Caco-2 (cell line): Measurements from ENCODE around the gene BRINP3. TPM values are rescaled to one million over a fixed set of nuclear protein-coding genes. Genes with fewer than 3 reads are reported as not detected.

Experiments
- BruUV-seq: library from RNA; stranded (reverse); fragments of 400-500 nt; replicated peaks from 2 replicates; lab custom pipeline; 2021; lab: Mats Ljungman, UMichigan
- CTCF ChIA-PET: fragments of 300-600 bp; sonication (Branson Sonifier 250); formaldehyde crosslinking; loops from one replicate; lab custom pipeline; 2022; ENCODE audit warnings: antibody characterized with exemption; lab: Charles Lee
- POLR2A ChIA-PET: fragments of 300-600 bp; sonication (Branson Sonifier 250); formaldehyde crosslinking; loops from one replicate; lab custom pipeline; 2022; ENCODE audit warnings: antibody characterized with exemption; lab: Charles Lee
- DNase-seq, 2 experiments: peaks; one replicate each; pipeline versions ENCODE4 v3.0.0 to v3.0.0-alpha.2; 2020 to 2022
- H3K27me3 ChIP-seq: replicated peaks from 2 replicates; pipeline ENCODE4 v1.6.0; 2011; ENCODE audit warnings: low read length; ENCODE audit not compliant: control insufficient read depth, insufficient read depth
- H3K36me3 ChIP-seq: 2 replicates; pipeline ENCODE4 v1.5.1; 2011; ENCODE audit warnings: low read length; ENCODE audit not compliant: control insufficient read depth, insufficient read depth
- H3K4me1 ChIP-seq: fragments of 250-450 bp; sonication (Bioruptor Pico); 2 replicates; pipeline ENCODE4 v1.5.1; 2020; ENCODE audit warnings: mild to moderate bottlenecking
- H3K4me3 ChIP-seq: 2 replicates; pipeline ENCODE4 v1.5.1; 2011; ENCODE audit warnings: low read depth, mild to moderate bottlenecking, control low read depth, low read length
- H3K9me3 ChIP-seq: fragments of 250-450 bp; sonication (Bioruptor Pico); 2 replicates; pipeline ENCODE4 v1.5.1; 2020; ENCODE audit warnings: mild to moderate bottlenecking, moderate library complexity
- H3K27ac Mint-ChIP-seq: one replicate; pipeline ENCODE4 v1.8.0; 2022; ENCODE audit warnings: mixed read lengths; ENCODE audit not compliant: unreplicated experiment
- H3K27me3 Mint-ChIP-seq: one replicate; pipeline ENCODE4 v1.8.0; 2022; ENCODE audit warnings: mixed read lengths; ENCODE audit not compliant: insufficient read depth, unreplicated experiment
- H3K36me3 Mint-ChIP-seq: one replicate; pipeline ENCODE4 v1.8.0; 2022; ENCODE audit warnings: mild to moderate bottlenecking, mixed read lengths; ENCODE audit not compliant: insufficient read depth, unreplicated experiment
- H3K4me1 Mint-ChIP-seq: one replicate; pipeline ENCODE4 v1.8.0; 2022; ENCODE audit warnings: low read depth, mixed read lengths; ENCODE audit not compliant: unreplicated experiment
- H3K4me3 Mint-ChIP-seq: one replicate; pipeline ENCODE4 v1.8.0; 2022; ENCODE audit warnings: mild to moderate bottlenecking, moderate library complexity, mixed read lengths; ENCODE audit not compliant: unreplicated experiment
- H3K9me3 Mint-ChIP-seq: one replicate; pipeline ENCODE4 v1.8.0; 2022; ENCODE audit warnings: mixed read lengths; ENCODE audit not compliant: unreplicated experiment
- intact Hi-C: fragments of 100-400 bp; cut with micrococcal nuclease; formaldehyde crosslinking; loops from one replicate; pipeline ENCODE4 v1.10.0; 2022; ENCODE audit not compliant: unreplicated experiment
- total RNA-seq: library from RNA; stranded (reverse); gene quantifications from 2 replicates; pipeline ENCODE4 v1.2.3, GENCODE V29; 2022
- TF ChIP-seq, protein P1 (sequence below), 2 experiments: fragments of 200-600 bp in 1 of 2; IDR thresholded peaks; 1 replicate in 1 of 2; 2 replicates in 1 of 2; pipeline versions ENCODE4 v1.5.1 to v1.8.0; 2011 to 2022; ENCODE audit warnings: antibody characterized with exemption in 1 of 2, control low read depth in 1 of 2, inconsistent platforms in 1 of 2, low read depth in 1 of 2, low read length in 1 of 2, mild to moderate bottlenecking in 1 of 2, moderate library complexity in 1 of 2; ENCODE audit not compliant: insufficient read depth in 1 of 2, severe bottlenecking in 1 of 2, unreplicated experiment in 1 of 2

Gene BRINP3
- total RNA-seq, 1 experiment from 2014 or later, result not detected

DNA sequence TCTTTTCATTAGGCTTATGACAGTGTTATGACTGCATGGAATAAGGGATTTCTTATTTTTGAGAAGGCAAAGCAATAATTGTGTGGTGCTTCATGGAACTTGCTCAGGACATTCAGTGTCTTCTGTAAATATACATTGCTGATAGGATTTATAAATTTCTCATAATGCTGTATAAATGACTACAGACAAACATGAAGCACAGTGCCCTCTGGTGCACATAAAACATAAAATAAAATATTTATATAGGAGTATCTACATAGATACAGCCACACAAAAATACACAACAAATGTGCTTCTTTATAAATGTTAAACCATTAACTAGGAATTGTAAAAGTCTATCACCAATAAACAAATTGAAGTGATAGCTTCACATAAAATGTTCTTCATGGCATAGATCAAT, 24.1 kb downstream of the BRINP3 start:
- Mint-ChIP-seq H3K9me3 (no peaks in the 10 kb centered on the region), H3K27me3 (no peaks in the 10 kb centered on the region), H3K4me3 (no peak overlapping the region), H3K27ac (no peak overlapping the region), H3K36me3 (no peaks in the 10 kb centered on the region), H3K4me1 (no peaks in the 10 kb centered on the region)
- TF ChIP-seq, protein P1, sequence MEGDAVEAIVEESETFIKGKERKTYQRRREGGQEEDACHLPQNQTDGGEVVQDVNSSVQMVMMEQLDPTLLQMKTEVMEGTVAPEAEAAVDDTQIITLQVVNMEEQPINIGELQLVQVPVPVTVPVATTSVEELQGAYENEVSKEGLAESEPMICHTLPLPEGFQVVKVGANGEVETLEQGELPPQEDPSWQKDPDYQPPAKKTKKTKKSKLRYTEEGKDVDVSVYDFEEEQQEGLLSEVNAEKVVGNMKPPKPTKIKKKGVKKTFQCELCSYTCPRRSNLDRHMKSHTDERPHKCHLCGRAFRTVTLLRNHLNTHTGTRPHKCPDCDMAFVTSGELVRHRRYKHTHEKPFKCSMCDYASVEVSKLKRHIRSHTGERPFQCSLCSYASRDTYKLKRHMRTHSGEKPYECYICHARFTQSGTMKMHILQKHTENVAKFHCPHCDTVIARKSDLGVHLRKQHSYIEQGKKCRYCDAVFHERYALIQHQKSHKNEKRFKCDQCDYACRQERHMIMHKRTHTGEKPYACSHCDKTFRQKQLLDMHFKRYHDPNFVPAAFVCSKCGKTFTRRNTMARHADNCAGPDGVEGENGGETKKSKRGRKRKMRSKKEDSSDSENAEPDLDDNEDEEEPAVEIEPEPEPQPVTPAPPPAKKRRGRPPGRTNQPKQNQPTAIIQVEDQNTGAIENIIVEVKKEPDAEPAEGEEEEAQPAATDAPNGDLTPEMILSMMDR (IDR thresholded peaks at IDR 0.05; ENCODE audit: insufficient read depth in 1 of 2, low read depth in 1 of 2, low read length in 1 of 2, severe bottlenecking in 1 of 2, unreplicated experiment in 1 of 2), result no peak
- CTCF ChIA-PET, result no interaction called here
- no peak for DNase-seq
- intact Hi-C loops, result no loop called here
- no peaks in the 10 kb centered on the region for H3K9me3 ChIP-seq
- no peaks in the 10 kb centered on the region for H3K27me3 ChIP-seq
- H3K36me3 ChIP-seq, result no peaks in the 10 kb centered on the region
- BruUV-seq, result no TSS peak
- POLR2A ChIA-PET, result no interaction called here
- H3K4me1 ChIP-seq, result no peaks in the 10 kb centered on the region
- H3K4me3 ChIP-seq, result no peak overlapping the region

DNA sequence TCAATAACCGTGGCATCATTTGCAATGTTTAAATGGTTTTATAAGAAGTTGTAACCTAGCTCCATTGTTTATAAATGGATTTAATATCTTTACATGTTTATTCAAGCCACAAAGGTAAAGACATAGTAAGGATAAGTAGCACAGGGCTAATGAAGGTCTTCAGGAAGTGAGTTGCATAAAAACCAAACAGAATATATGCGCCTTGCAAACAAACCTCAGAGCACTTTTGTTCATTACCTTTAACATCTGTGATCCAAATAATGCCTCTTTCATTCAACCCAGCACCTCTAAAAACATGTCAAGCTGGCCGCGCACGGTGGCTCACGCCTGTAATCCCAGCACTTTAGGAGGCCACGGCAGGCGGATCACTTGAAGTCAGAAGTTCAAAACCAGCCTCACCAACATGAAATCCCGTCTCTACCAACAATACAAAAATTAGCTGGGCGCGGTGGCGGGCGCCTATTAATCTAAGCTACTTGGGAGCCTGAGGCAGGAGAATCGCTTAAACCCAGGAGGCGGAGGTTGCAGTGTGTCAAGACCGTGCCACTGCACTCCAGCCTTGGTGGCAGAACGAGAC, 25.3 kb downstream of the BRINP3 start:
- no peaks in the 10 kb centered on the region for H3K27me3 Mint-ChIP-seq

DNA sequence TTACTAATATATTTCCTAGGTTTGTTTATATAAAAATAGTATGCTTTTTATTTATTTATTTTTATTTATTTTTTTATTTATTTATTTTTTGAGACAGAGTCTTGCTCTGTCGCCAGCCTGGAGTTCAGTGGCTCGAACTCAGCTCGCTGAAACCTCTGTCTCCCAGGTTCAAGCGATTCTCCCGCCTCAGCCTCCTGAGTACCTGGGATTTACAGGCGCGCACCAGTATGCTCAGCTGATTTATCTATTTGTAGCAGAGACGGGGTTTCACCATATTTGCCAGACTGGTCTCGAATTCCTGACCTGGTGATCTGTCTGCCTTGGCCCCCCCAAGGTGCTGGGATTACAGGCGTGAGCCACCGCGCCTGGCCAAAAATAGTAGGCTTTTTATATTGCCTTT, 33.2 kb downstream of the BRINP3 start:
- Histone ChIP-seq H3K27me3 (no peaks in the 10 kb centered on the region), H3K36me3 (no peaks in the 10 kb centered on the region), H3K4me3 (no peak overlapping the region), H3K9me3 (no peaks in the 10 kb centered on the region), H3K4me1 (no peaks in the 10 kb centered on the region)
- intact Hi-C loops, result no loop called here
- no peak overlapping the region for H3K4me3 Mint-ChIP-seq
- H3K36me3 Mint-ChIP-seq, result no peaks in the 10 kb centered on the region
- no peaks in the 10 kb centered on the region for H3K27me3 Mint-ChIP-seq
- ChIA-PET CTCF (no interaction called here), POLR2A (no interaction called here)
- no peaks in the 10 kb centered on the region for H3K9me3 Mint-ChIP-seq
- H3K27ac Mint-ChIP-seq, result no peak overlapping the region
- no TSS peak for BruUV-seq
- TF ChIP-seq, protein P1 (IDR thresholded peaks at IDR 0.05; ENCODE audit: insufficient read depth in 1 of 2, low read depth in 1 of 2, low read length in 1 of 2, severe bottlenecking in 1 of 2, unreplicated experiment in 1 of 2), result no peak
- no peaks in the 10 kb centered on the region for H3K4me1 Mint-ChIP-seq
- no peak for DNase-seq

More for the DNA sequence above, 25.3 kb downstream of the BRINP3 start:
- H3K9me3 ChIP-seq, result no peaks in the 10 kb centered on the region
- H3K4me3 ChIP-seq, result no peak overlapping the region
- H3K4me1 ChIP-seq, result no peaks in the 10 kb centered on the region
- ChIA-PET CTCF (no interaction called here), POLR2A (no interaction called here)
- Mint-ChIP-seq H3K4me1 (no peaks in the 10 kb centered on the region), H3K9me3 (no peaks in the 10 kb centered on the region), H3K36me3 (no peaks in the 10 kb centered on the region), H3K27ac (no peak overlapping the region), H3K4me3 (no peak overlapping the region)
- H3K27me3 ChIP-seq, result no peaks in the 10 kb centered on the region
- no peaks in the 10 kb centered on the region for H3K36me3 ChIP-seq
- TF ChIP-seq, protein P1 (IDR thresholded peaks at IDR 0.05; ENCODE audit: insufficient read depth in 1 of 2, low read depth in 1 of 2, low read length in 1 of 2, severe bottlenecking in 1 of 2, unreplicated experiment in 1 of 2), result no peak
- intact Hi-C loops, result no loop called here
- no peak for DNase-seq
- BruUV-seq, result no TSS peak
